Trophoblast cell (in vitro differentiated cells and primary cell): ENCODE data around the gene WFDC9.

Experiments
- DNase-seq, 2 donors: peaks; one replicate each; pipeline ENCODE4 v3.0.0-alpha.2; 2016
- H2AFZ ChIP-seq: 2 replicates; pipeline ENCODE4 v1.6.1; 2013; ENCODE audit warnings: low read length, moderate library complexity, mild to moderate bottlenecking; ENCODE audit not compliant: insufficient read depth, poor library complexity
- H2AK5ac ChIP-seq: 2 replicates; pipeline ENCODE4 v1.6.1; 2013; ENCODE audit warnings: mild to moderate bottlenecking, low read length
- H2BK120ac ChIP-seq: 2 replicates; pipeline ENCODE4 v1.6.1; 2013; ENCODE audit warnings: low read length, mild to moderate bottlenecking, moderate library complexity; ENCODE audit not compliant: insufficient read depth, poor library complexity
- H2BK12ac ChIP-seq: 2 replicates; pipeline ENCODE4 v1.6.1; 2013; ENCODE audit warnings: mild to moderate bottlenecking, low read length, moderate library complexity
- H2BK5ac ChIP-seq: 2 replicates; pipeline ENCODE4 v1.6.1; 2013; ENCODE audit warnings: low read length, low read depth, moderate library complexity, mild to moderate bottlenecking; ENCODE audit not compliant: poor library complexity
- H3K14ac ChIP-seq: 2 replicates; pipeline ENCODE4 v1.6.1; 2013; ENCODE audit warnings: mild to moderate bottlenecking, low read length
- H3K18ac ChIP-seq: 2 replicates; pipeline ENCODE4 v1.6.1; 2013; ENCODE audit warnings: mild to moderate bottlenecking, low read length
- H3K23ac ChIP-seq: 2 replicates; pipeline ENCODE4 v1.6.1; 2013; ENCODE audit warnings: low read length
- H3K27ac ChIP-seq: 2 replicates; pipeline ENCODE4 v1.5.1; 2013; ENCODE audit warnings: low read depth, mild to moderate bottlenecking, inconsistent platforms, low read length, moderate library complexity
- H3K27me3 ChIP-seq: 2 replicates; pipeline ENCODE4 v1.6.1; 2013; ENCODE audit warnings: inconsistent platforms, mild to moderate bottlenecking, low read length, moderate library complexity; ENCODE audit not compliant: insufficient read depth
- H3K36me3 ChIP-seq, 2 experiments: 1 replicate in 1 of 2; 2 replicates in 1 of 2; pipeline ENCODE4 v1.6.1; 2013; ENCODE audit warnings: low read length in 2 of 2, mild to moderate bottlenecking in 2 of 2, moderate library complexity in 1 of 2; ENCODE audit not compliant: insufficient read depth in 2 of 2, control insufficient read depth in 1 of 2
- H3K4ac ChIP-seq: 2 replicates; pipeline ENCODE4 v1.6.1; 2013; ENCODE audit warnings: low read depth, mild to moderate bottlenecking, low read length, moderate library complexity
- H3K4me1 ChIP-seq, 2 experiments: 1 replicate in 1 of 2; 2 replicates in 1 of 2; pipeline ENCODE4 v1.6.1; 2013; ENCODE audit warnings: low read length in 2 of 2, mild to moderate bottlenecking in 2 of 2, moderate library complexity in 1 of 2; ENCODE audit not compliant: insufficient read depth in 2 of 2, control insufficient read depth in 1 of 2
- H3K4me2 ChIP-seq: 2 replicates; pipeline ENCODE4 v1.6.1; 2013; ENCODE audit warnings: inconsistent platforms, mild to moderate bottlenecking, low read length, moderate library complexity
- H3K4me3 ChIP-seq: 2 replicates; pipeline ENCODE4 v1.5.1; 2013; ENCODE audit warnings: mild to moderate bottlenecking, low read depth, low read length, inconsistent platforms
- H3K79me1 ChIP-seq: one replicate; pipeline ENCODE4 v1.6.1; 2013; ENCODE audit warnings: low read length
- H3K79me2 ChIP-seq: 2 replicates; pipeline ENCODE4 v1.6.1; 2013; ENCODE audit warnings: low read length, mild to moderate bottlenecking; ENCODE audit not compliant: control insufficient read depth, insufficient read depth, poor library complexity
- H3K9ac ChIP-seq: 2 replicates; pipeline ENCODE4 v1.6.1; 2013; ENCODE audit warnings: mild to moderate bottlenecking, low read length
- H3K9me3 ChIP-seq: 2 replicates; pipeline ENCODE4 v1.6.1; 2013; ENCODE audit warnings: low read depth, mild to moderate bottlenecking, control low read depth, inconsistent platforms, low read length; ENCODE audit not compliant: insufficient read depth
- H4K12ac ChIP-seq: 2 replicates; pipeline ENCODE4 v1.6.1; 2013; ENCODE audit warnings: low read depth, mild to moderate bottlenecking, low read length, moderate library complexity
- H4K8ac ChIP-seq: 2 replicates; pipeline ENCODE4 v1.6.1; 2013; ENCODE audit warnings: low read depth, mild to moderate bottlenecking, low read length, moderate library complexity
- H4K91ac ChIP-seq: one replicate; pipeline ENCODE4 v1.6.1; 2013; ENCODE audit warnings: low read depth, mild to moderate bottlenecking, low read length, moderate library complexity
- WGBS: extraction: QIAGEN DNeasy Blood & Tissue Kit; methylation state at CpG from one replicate; pipeline ENCODE4 v1.1.7; 2013; ENCODE audit warnings: missing lambda C conversion rate; ENCODE audit not compliant: insufficient read length, insufficient coverage; ENCODE audit errors: extremely low coverage; 5-methylcytosine and 5-hydroxymethylcytosine counted together

WFDC9 gene

DNA sequence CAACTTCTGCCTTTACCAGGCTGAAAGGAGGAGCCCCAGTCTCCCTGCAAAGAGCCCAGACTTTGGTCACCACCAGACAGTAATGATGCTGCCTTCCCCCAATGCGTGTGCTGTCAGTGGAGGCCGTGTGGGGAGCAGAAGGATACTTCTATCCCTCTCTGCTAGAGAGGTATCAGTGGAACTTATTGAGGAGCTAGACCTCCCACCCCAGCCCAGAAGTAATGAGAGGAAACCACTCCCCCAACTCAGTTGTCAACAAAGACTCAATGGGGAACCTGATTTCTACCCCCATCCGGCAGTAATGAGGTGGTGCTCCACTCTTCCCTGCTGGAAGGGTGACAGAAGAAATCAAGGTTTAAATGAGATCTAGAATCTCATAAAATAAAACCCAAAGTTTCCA, 47.6 kb downstream of the WFDC9 start:
- H3K18ac ChIP-seq: no peak overlapping the region
- no peak overlapping the region for H3K4ac ChIP-seq
- no peaks in the 10 kb centered on the region for H3K9me3 ChIP-seq
- no peak for DNase-seq
- no peak overlapping the region for H2BK12ac ChIP-seq
- H3K4me1 ChIP-seq: no peaks in the 10 kb centered on the region
- H3K9ac ChIP-seq: no peak overlapping the region
- no CpG with 5 or more reads among the region's 3 CpGs for WGBS
- no peaks in the 10 kb centered on the region for H3K27me3 ChIP-seq
- no peaks in the 10 kb centered on the region for H3K79me1 ChIP-seq
- no peak overlapping the region for H2BK120ac ChIP-seq
- H3K79me2 ChIP-seq: no peaks in the 10 kb centered on the region
- no peak overlapping the region for H4K91ac ChIP-seq
- no peak overlapping the region for H3K4me3 ChIP-seq
- no peak overlapping the region for H3K27ac ChIP-seq
- no peak overlapping the region for H2AK5ac ChIP-seq
- no peaks in the 10 kb centered on the region for H3K36me3 ChIP-seq
- H4K12ac ChIP-seq: no peak overlapping the region
- no peak overlapping the region for H3K23ac ChIP-seq
- H3K14ac ChIP-seq: no peak overlapping the region
- no peak overlapping the region for H2AFZ ChIP-seq
- H3K4me2 ChIP-seq: no peak overlapping the region
- H2BK5ac ChIP-seq: no peak overlapping the region
- no peak overlapping the region for H4K8ac ChIP-seq

DNA sequence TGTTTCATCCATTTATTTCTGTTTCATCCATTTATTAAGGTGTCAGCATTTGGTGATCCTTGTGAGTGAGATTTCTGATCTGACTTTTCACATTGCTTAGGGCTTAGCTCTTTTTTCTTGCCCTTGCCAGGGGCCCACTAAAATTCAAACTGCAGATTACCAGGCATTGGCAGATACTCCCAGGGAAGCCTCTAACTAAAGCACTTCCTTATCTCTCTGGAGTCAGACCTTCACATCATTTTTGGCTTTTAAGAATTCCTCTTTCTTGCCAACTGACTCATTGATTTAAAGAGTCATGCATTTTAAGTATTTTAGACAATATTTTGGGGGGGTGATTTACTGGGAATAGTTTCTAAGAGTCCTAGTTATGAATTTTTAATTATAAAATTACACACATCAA, 49.4 kb downstream of the WFDC9 start:
- H3K9ac ChIP-seq: no peak overlapping the region
- DNase-seq: no peak
- H3K4ac ChIP-seq: no peak overlapping the region
- H3K14ac ChIP-seq: no peak overlapping the region
- H3K4me3 ChIP-seq: no peak overlapping the region
- H3K18ac ChIP-seq: no peak overlapping the region
- H3K23ac ChIP-seq: no peak overlapping the region
- H4K91ac ChIP-seq: no peak overlapping the region
- no peaks in the 10 kb centered on the region for H3K36me3 ChIP-seq
- no peak overlapping the region for H3K27ac ChIP-seq
- no peaks in the 10 kb centered on the region for H3K79me1 ChIP-seq
- H3K4me2 ChIP-seq: no peak overlapping the region
- H2AFZ ChIP-seq: no peak overlapping the region
- H2BK5ac ChIP-seq: no peak overlapping the region
- H3K27me3 ChIP-seq: no peaks in the 10 kb centered on the region
- no peak overlapping the region for H4K8ac ChIP-seq
- no peaks in the 10 kb centered on the region for H3K79me2 ChIP-seq
- H3K4me1 ChIP-seq: no peaks in the 10 kb centered on the region
- H2AK5ac ChIP-seq: no peak overlapping the region
- H2BK120ac ChIP-seq: no peak overlapping the region
- H3K9me3 ChIP-seq: no peaks in the 10 kb centered on the region
- H2BK12ac ChIP-seq: no peak overlapping the region
- H4K12ac ChIP-seq: no peak overlapping the region

GRCh38 chr20:45579184-45579583, 51.9 kb downstream of the WFDC9 start, which contains the start of gene WFDC8:
Gene WFDC8 (minus strand): TSS chr20:45579284. CDS start chr20:45579247, 37 bp downstream.
- H3K18ac ChIP-seq: no peak within 1 kb of the TSS
- no peaks in the 10 kb centered on the region for H3K79me1 ChIP-seq
- no peaks in the 10 kb centered on the region for H3K9me3 ChIP-seq
- H2BK120ac ChIP-seq: no peak within 1 kb of the TSS
- H3K23ac ChIP-seq: no peak within 1 kb of the TSS
- H3K9ac ChIP-seq: no peak within 1 kb of the TSS
- H2AFZ ChIP-seq: no peak within 1 kb of the TSS
- H3K4me1 ChIP-seq: no peaks in the 10 kb centered on the region
- H3K4ac ChIP-seq: no peak within 1 kb of the TSS
- H3K27me3 ChIP-seq: no peaks in the 10 kb centered on the region
- no peaks in the 10 kb centered on the region for H3K79me2 ChIP-seq
- DNase-seq: no peak
- H4K8ac ChIP-seq: no peak within 1 kb of the TSS
- no peak within 1 kb of the TSS for H3K27ac ChIP-seq
- H2AK5ac ChIP-seq: no peak within 1 kb of the TSS
- no peak within 1 kb of the TSS for H4K91ac ChIP-seq
- H2BK12ac ChIP-seq: no peak within 1 kb of the TSS
- H3K4me3 ChIP-seq: no peak within 1 kb of the TSS
- H4K12ac ChIP-seq: no peak within 1 kb of the TSS
- H3K4me2 ChIP-seq: no peak within 1 kb of the TSS
- no peak within 1 kb of the TSS for H2BK5ac ChIP-seq
- no peaks in the 10 kb centered on the region for H3K36me3 ChIP-seq
- WGBS: no CpG with 5 or more reads among the region's 4 CpGs
- H3K14ac ChIP-seq: no peak within 1 kb of the TSS

- Histone ChIP-seq H2BK120ac (no peak overlapping the region), H3K18ac (no peak overlapping the region), H4K91ac (no peak overlapping the region), H4K12ac (no peak overlapping the region), H3K79me1 (no peaks in the 10 kb centered on the region), H2BK5ac (no peak overlapping the region), H3K23ac (no peak overlapping the region), H3K9ac (no peak overlapping the region), H3K27me3 (no peaks in the 10 kb centered on the region), H2BK12ac (no peak overlapping the region), H3K14ac (no peak overlapping the region), H3K4ac (no peak overlapping the region), H3K36me3 (no peaks in the 10 kb centered on the region), H3K27ac (no peak overlapping the region), H2AK5ac (no peak overlapping the region), H3K4me1 (no peaks in the 10 kb centered on the region), H2AFZ (no peak overlapping the region), H3K4me3 (no peak overlapping the region), H3K79me2 (no peaks in the 10 kb centered on the region), H4K8ac (no peak overlapping the region), H3K4me2 (no peak overlapping the region), H3K9me3 (no peaks in the 10 kb centered on the region)
- no CpG with 5 or more reads among the region's 1 CpG for WGBS
- no peak for DNase-seq
These were observed 52.9 kb downstream of the WFDC9 start for GRCh38 chr20:45578231-45578630.
